CD4-positive, alpha-beta T cell treated with Interleukin-10 for 1 hour (primary cell): ENCODE data around the gene GPC6.

Experiments
- DNase-seq: peaks from one replicate; pipeline ENCODE4 v3.0.0-alpha.2; 2020

Gene GPC6

DNA sequence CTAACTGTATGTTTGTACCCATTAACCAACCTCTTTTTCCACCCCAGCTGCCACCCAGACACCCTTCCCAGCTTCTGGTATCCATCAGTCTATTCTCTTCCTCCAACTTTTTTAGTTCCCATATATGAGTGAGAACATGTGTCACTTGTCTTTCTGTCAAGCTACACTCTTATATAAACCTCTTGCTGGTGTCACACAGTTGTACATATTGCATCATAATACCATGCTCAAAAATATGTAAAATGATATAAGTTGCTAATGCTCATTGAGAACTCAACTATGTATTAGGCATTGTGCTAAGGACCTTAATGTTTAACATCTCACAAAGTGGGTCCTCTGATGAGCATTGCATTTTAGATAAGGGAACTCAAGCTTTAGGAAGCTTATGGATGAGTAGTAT, 395.4 kb downstream of the GPC6 start:
- DNase-seq: no peak

GRCh38 chr13:93624311-93624777, 397.7 kb downstream of the GPC6 start:
- DNase-seq: no peak

- no peak for DNase-seq
Observed at GRCh38 chr13:93625536-93625935, 398.9 kb downstream of the GPC6 start.

GRCh38 chr13:93628136-93628797, 401.7 kb downstream of the GPC6 start:
- DNase-seq: no peak

DNA sequence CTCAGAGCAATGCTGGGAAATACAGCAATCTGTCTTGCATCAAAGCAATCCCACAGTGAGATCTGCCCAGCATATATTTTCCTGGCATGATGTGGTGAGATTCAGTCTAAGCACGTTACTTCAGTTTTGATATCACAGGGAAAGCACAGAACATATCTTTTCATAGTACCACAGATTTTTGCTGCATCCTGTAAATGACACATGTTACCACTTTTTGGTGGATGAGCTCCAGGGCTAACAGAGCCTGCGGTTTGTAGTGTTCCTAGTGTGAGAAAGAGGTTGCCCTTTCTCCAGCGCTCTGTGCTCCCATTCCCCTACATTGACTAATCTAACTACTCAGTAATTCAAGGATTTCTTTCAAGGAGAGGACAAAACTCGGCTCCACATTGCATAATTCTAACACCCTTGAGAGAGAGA, 409.0 kb downstream of the GPC6 start:
- no peak for DNase-seq

DNA sequence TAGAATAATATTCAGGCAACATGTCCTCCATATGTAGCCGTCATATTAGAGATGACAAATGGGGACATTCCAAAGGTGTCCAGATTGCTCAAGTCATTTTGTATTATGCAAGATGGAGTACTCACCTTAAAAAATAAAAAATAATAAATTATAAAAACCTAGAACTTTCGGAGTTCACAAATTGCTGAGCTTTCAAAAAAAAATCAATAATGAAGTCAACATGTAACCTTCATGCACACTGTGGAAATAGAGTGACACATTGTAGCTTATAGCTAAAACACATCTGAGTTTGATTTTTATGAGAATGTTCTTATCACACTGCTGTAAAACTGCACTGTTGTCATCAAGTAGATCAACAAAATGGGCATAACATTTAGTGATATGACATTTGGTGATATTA, 411.2 kb downstream of the GPC6 start:
- DNase-seq: no peak

- no peak for DNase-seq
Observed at GRCh38 chr13:93640452-93640851, 413.8 kb downstream of the GPC6 start.

DNA sequence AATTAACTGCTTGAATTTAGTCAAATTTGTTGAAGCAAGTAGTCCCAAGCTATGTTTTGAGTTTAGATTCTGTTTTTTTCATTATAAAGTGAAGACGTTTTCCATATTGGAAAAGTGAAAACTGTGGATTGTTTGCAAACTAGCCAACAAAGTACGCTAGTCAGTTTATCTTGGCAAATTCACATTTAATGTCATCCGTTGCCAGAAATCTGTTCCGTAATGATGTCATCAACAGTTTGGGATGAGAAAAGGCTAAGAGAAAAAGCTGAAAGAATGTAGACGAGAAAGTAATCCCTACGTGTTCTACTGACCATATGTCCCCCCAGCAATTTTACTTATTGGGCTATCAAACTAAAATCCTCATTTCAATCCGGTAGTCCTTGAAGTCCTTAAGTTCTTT, 419.6 kb downstream of the GPC6 start:
- no peak for DNase-seq

- no peak for DNase-seq
Observed at GRCh38 chr13:93649496-93649895, 422.9 kb downstream of the GPC6 start.

DNA sequence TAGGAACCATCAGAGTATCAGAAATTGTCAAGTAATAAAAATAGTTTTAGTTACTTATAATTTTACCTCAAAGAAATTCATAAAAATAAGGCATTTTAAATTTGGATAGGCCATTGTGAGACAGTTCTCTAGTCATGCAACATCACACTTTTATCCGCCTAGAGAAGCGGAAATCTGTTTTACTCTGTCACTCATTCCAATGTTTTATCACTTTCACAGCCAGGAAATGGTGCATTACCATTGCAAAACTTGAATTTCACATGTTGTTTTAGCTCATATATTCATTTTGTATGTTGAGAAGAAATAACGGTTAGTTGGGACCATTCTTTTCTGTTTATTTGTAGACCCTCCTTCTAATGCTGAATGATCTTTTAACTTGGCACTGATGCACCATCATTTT, 427.2 kb downstream of the GPC6 start:
- DNase-seq: no peak

GRCh38 chr13:93655154-93655553, 428.5 kb downstream of the GPC6 start:
- no peak for DNase-seq

GRCh38 chr13:93660391-93661063, 433.9 kb downstream of the GPC6 start:
- DNase-seq: no peak

- no peak for DNase-seq
Observed at GRCh38 chr13:93670866-93671265, 444.3 kb downstream of the GPC6 start.

DNA sequence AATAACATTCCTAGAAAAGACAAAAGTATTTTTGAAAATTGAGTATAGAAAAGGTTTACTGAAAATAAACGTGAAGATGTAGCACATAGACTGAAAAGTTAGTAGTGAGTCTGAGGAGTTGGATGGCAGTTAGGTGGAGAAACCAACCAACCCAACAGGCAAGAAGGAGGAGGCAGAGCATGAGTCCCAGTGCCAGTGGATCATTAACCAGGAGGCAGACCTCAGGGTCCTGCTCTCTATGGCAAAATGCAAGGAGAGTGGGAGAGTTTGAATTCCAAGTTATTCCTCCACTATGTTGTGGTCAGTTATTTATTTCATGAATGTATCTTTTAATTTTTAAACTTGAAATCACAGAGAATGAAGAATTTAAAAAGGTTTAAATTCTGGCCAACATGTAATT, 446.4 kb downstream of the GPC6 start:
- no peak for DNase-seq

DNA sequence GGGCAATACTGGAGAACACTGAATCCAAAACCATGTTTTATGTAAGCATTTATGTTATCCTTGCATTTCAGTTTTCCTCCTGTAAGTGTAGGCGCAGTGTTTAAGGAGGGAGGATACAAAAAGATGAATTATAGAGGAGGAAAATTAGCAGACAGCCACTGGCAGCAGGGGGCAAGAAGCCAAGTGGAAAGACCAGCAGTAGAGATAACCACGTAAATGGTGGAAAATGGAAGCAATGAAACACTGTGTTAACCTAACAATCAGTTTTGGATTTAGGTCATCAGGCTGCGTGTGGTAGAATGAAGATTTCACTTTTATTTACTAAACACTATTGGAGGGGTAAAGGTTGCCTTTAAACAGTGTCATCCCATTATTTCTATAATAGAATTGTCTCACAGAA, 447.3 kb downstream of the GPC6 start:
- no peak for DNase-seq

DNA sequence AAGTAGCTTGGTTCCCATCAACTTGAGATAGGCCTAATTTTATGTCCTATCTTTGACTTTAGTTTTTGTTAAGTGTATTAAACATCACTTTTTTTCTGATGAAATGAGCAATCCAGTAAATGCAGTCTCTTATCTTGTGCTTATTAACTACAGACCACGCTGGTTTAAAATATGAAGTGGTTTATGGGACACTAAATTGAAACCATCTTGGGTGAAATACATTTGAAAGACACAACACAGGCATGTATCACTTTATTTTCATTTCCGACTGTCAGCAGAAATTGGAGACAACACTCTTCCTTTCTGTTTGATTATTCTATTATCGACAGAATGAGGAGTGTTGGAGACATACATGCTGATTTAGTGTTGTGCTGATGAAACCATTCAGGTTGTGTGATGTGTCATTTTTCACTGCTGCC, 447.7 kb downstream of the GPC6 start:
- DNase-seq: no peak

DNA sequence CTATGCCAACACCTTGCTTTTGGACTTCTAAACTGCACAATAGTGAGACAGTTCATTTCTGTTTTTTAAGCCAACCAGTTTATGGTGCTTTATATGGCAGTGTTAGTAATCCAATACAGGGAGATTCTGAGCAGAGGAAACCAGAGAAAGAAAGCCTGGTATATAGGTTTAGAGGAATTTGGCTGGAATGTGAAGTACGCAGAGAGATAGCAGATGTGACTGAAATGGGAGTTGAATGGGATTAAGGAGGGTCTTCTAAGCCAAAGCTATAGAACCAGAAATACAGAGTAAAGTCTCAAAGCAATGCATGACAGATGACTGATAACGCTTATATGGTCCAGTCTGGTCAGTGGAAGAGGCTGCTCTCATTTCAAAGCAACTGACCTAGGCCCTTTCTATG, 453.7 kb downstream of the GPC6 start:
- DNase-seq: no peak

- no peak for DNase-seq
Observed at GRCh38 chr13:93685900-93686299, 459.3 kb downstream of the GPC6 start.

DNA sequence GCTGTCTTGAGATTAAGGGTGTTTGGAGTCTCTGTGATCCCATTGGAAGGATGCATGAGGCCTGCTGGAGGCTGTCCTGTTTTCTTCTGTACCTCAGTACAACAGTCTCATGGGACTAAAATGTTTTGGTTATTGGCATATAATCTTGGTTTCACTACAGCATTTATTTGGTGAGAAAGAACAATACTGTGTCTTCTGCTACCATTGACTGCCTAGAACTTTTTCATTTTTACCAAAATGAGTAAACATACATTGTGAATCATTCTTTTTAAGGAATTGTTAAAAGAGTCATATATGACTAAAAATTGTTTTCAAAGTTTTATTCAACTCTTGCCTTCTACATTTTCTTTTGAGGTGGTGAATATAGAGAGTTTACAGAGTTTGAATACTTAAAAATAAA, 459.8 kb downstream of the GPC6 start:
- DNase-seq: no peak

DNA sequence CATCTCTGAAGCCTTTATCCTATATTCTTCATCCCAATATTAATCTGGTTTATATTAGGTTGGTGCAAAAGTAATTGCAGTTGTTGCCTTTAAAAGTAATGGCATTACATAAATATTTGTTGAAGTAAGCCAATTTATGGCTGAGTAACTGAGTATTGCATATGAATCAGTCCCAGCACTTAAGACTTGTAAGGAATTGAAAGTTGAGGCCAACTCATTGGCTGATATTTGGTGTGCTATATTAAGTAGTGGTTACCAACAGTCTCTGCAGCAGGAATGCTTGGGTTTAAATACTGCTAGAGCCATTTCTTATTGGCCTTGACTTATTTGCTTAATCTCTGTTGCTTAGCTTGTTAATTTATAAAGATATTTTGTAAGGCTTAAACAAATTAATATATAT, 460.7 kb downstream of the GPC6 start:
- DNase-seq: no peak

- no peak for DNase-seq
Observed at GRCh38 chr13:93689333-93689732, 462.7 kb downstream of the GPC6 start.

DNA sequence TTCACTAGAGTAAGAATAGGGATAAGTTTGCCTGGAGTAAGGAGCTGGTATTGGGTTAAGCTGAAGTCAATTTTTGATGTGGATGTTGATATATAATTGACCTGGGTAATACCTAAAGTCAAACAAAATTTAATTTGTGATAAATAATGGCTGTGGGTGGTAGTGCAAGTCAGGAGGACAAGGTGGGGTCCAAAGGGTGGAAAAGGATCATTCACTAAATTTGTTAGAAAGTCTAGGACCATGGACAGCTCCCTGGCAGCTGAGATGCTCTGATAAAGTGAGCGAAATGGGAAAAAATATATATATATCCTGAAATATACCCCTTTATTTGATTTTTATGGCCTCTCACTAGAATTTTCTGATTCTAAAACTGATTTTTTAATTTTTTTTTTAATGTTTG, 463.5 kb downstream of the GPC6 start:
- DNase-seq: no peak

- no peak for DNase-seq
Observed at GRCh38 chr13:93698016-93698613, 471.5 kb downstream of the GPC6 start.

DNA sequence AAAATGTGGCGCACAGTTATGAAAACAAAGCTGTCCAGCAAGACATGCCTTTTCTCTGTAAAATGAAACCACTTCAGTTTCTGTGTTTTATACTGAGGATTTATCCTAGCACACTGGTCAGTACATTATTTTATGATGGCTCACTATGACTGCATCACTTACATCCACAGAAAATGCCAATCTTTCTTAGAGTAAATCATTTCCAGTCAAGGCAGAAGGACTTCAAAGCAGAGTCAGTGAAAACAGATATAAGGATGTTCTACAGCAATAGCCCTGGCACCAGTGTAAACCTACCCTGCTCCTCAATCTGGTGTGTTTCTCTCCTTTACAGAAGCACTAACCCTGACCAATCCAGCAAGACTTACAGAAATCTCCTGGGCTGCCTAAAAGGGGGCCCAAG, 473.5 kb downstream of the GPC6 start:
- DNase-seq: no peak
